ENCODE results near the gene CNTNAP4. TPM values are rescaled to one million over a fixed set of nuclear protein-coding genes. Genes with fewer than 3 reads are reported as not detected.

Gene CNTNAP4
- polyA plus RNA-seq, 2 of the 4 experiments (the other 2 are of a cell fraction), result not detected

GRCh38 chr16:76265434-76266045, 11.7 kb upstream of the CNTNAP4 start:
- Histone ChIP-seq H3K4me1 (no peaks in the 10 kb centered on the region), H3K4me2 (no peak overlapping the region), H3K9me3 (no peaks in the 10 kb centered on the region), H3K4me3 (no peak overlapping the region), H3K27ac (no peak overlapping the region)
- ChIA-PET POLR2A (no interaction called here), CTCF (interaction anchor here (1.0 kb wide), 1 partner anchor 11 kb away, joined by 3 read pairs; no protein-coding TSS in a partner anchor)
- peak in 1 of 2 experiments; percentile 61; a peak in 3 of 6 replicates for ATAC-seq
- no peak for FAIRE-seq
- TF ChIP-seq CTCF (IDR thresholded peaks at IDR 0.05), result no peak; the same call in 2 of the 3 replicates
- TF ChIP-seq RAD21 (conservative IDR thresholded peaks at IDR 0.05 in 1 of 2, IDR thresholded peaks at IDR 0.05 in 1 of 2), result peak in 1 of 2 experiments; percentile 12; a peak in 1 of 5 replicates
- DNase-seq (ENCODE audit: low read depth in 1 of 2, low spot score in 1 of 2), result peak; percentile 3 to 27
- 6% methylated on average over 2 of the region's 2 CpGs for WGBS (ENCODE audit: missing lambda C conversion rate)

GRCh38 chr16:76268824-76269223, 8.4 kb upstream of the CNTNAP4 start:
- DNase-seq (ENCODE audit: low read depth in 1 of 2, low spot score in 1 of 2) (no peak), FAIRE-seq (no peak), ATAC-seq (no peak)
- CTCF ChIA-PET, result no interaction called here
- WGBS (ENCODE audit: missing lambda C conversion rate), result 2% methylated on average over 1 of the region's 1 CpG
- TF ChIP-seq ATOH8 (CRISPR knock-in tag; IDR thresholded peaks at IDR 0.05; ENCODE audit: low read depth), result no peak
- no peak for TF ChIP-seq USF2 (IDR thresholded peaks at IDR 0.05)
- no peak for TF ChIP-seq CBX2 (IDR thresholded peaks at IDR 0.05; ENCODE audit: borderline replicate concordance, low read depth)
- no peak for TF ChIP-seq ZSCAN20 (CRISPR knock-in tag; IDR thresholded peaks at IDR 0.05)
- no peak for TF ChIP-seq BCL3 (IDR thresholded peaks at IDR 0.05)
- TF ChIP-seq FOXS1 (CRISPR knock-in tag; IDR thresholded peaks at IDR 0.05), result no peak
- TF ChIP-seq CHD2 (IDR thresholded peaks at IDR 0.05; ENCODE audit: low read length, partially characterized antibody), result no peak
- TF ChIP-seq HMGXB4 (CRISPR knock-in tag; IDR thresholded peaks at IDR 0.05; ENCODE audit: borderline replicate concordance), result no peak
- TF ChIP-seq POLR2AphosphoS2 (conservative IDR thresholded peaks at IDR 0.05; ENCODE audit: low read length), result no peak
- TF ChIP-seq NFE2L2 (conservative IDR thresholded peaks at IDR 0.05; ENCODE audit: low read length), result no peak
- no peak for TF ChIP-seq NPAS2 (CRISPR knock-in tag; IDR thresholded peaks at IDR 0.05; ENCODE audit: borderline replicate concordance)
- no peak for TF ChIP-seq EHMT2 (IDR thresholded peaks at IDR 0.05; ENCODE audit: low read depth)
- TF ChIP-seq POLR2A (IDR thresholded peaks at IDR 0.05; ENCODE audit: low read length), result no peak
- TF ChIP-seq ZFP36 (IDR thresholded peaks at IDR 0.05; ENCODE audit: borderline replicate concordance, partially characterized antibody), result no peak
- Histone ChIP-seq H3K4me2 (no peak overlapping the region), H3K27ac (no peak overlapping the region), H3K4me1 (no peaks in the 10 kb centered on the region), H3K4me3 (no peak overlapping the region), H3K9me3 (no peaks in the 10 kb centered on the region)
- POLR2A ChIA-PET, result no interaction called here

Measured in A549 (cell line).